22Rv1 (cell line): Measurements from ENCODE around the gene ADAP1.

ENCODE experiments used
- ZFX ChIP-seq: fragments of 450-650 bp; IDR thresholded peaks from 2 replicates; pipeline ENCODE4 v1.6.1; 2017; ENCODE audit warnings: antibody characterized with exemption, borderline replicate concordance
- TF ChIP-seq, protein P1 (sequence below): fragments of 450-650 bp; IDR thresholded peaks from 2 replicates; pipeline ENCODE4 v1.5.1; 2017; ENCODE audit warnings: mild to moderate bottlenecking

- TF ChIP-seq, protein P1, sequence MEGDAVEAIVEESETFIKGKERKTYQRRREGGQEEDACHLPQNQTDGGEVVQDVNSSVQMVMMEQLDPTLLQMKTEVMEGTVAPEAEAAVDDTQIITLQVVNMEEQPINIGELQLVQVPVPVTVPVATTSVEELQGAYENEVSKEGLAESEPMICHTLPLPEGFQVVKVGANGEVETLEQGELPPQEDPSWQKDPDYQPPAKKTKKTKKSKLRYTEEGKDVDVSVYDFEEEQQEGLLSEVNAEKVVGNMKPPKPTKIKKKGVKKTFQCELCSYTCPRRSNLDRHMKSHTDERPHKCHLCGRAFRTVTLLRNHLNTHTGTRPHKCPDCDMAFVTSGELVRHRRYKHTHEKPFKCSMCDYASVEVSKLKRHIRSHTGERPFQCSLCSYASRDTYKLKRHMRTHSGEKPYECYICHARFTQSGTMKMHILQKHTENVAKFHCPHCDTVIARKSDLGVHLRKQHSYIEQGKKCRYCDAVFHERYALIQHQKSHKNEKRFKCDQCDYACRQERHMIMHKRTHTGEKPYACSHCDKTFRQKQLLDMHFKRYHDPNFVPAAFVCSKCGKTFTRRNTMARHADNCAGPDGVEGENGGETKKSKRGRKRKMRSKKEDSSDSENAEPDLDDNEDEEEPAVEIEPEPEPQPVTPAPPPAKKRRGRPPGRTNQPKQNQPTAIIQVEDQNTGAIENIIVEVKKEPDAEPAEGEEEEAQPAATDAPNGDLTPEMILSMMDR = no peak
- TF ChIP-seq ZFX = no peak
Observed at GRCh38 chr7:860149-860548, 94.3 kb downstream of the ADAP1 start.
